GM21447 (cell line): ENCODE measurements around the gene MED12L.

Experiments used
- ATAC-seq: cut with Tn5 transposase; IDR thresholded peaks from one replicate; pipeline ENCODE4 v1.9.1; 2021; ENCODE audit not compliant: unreplicated experiment

The MED12L gene

DNA sequence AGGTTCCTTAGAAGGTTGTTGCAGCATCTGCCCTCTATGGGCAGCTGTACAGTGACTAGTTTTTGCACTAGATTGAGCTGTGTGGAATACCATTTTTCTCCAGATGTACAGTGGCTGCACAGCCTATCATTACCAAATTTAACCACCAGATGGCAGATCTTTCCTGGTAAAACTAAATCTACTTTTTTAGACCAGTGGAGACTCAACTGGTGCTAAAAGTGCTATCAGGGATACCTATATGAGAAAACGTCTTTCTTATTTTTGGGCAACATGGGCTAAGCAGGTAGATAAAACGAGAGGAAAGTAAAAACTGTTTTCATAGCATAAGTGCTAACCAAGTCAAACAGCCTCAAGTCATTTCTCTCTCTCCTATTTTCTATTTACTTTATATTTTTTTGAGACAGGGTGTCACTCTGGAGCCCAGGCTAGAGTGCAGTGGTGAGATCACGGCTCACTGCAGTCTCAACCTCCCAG lies 354.2 kb downstream of the MED12L start:
- peak; percentile 85 for ATAC-seq

DNA sequence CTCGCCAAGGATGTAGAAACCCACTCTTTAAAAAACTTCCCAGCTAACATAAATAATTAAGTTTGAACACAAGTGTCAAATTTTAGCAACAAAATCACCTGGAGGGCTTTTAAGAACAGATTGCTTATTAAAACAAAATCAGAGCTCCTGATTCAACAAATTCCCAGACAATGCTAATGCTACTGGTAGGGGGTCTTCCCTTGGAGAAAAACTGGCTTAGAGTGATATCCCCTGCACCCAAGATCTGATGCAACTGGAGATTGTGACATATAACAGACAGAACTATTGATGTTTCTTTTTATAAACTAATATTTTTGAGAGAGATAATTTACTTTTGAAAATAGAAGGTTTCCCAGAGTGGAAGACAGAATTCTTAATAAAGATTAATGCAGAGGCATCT lies 355.5 kb downstream of the MED12L start:
- ATAC-seq = no peak

DNA sequence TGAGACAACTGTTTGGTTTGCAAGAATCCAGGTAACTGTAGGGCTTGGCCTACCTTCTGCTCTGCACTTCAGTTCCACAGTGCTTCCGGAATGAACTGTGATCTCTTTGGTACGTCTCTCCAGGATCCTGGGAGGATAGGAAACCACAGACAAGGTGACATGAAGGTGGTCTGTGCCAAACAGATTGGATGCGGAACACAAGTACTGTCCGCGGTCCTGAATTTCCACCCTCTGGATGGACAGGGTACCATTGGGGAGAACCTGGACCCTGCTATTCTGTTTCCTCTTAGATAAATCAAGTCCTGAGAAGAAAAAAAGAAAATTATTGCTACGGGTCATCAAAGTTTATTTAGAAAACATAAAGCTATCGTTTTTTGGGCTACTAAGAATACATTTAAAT lies 358.1 kb downstream of the MED12L start:
- ATAC-seq = no peak

DNA sequence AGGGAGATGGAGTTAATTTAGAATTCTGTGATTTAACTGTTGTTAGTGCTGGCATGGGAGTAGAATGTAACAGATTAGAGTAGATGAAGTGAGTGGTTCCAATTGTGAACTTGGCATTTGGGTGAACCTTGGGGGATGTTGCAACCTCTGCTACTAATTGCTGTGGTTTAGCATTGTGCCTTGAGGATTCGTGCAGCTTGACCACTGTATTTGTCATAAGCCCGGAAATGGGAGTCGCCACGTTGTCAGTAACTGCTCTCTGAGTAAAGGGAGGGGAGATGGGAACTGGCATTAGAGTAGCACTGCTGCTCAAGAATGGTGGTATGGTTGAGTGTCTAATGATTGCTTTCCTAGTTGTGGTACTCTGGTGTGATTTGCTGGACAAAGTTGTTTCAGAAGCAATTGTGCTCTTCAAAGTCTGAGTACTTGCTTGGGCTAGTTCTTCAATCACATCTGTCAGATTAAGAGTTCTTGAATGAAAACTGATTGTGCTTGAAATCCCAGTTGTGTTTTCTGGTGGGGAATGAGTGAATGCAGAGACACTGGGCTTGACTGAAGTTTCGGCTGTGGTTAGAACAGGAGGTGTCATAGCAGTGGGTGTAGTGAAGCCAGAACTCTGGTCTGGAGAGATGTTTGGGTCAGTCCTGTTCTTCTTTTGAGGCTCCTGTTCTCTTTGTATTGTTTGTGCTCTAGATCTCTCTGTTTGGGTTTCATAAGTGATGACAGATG lies 360.0 kb downstream of the MED12L start:
- no peak for ATAC-seq

DNA sequence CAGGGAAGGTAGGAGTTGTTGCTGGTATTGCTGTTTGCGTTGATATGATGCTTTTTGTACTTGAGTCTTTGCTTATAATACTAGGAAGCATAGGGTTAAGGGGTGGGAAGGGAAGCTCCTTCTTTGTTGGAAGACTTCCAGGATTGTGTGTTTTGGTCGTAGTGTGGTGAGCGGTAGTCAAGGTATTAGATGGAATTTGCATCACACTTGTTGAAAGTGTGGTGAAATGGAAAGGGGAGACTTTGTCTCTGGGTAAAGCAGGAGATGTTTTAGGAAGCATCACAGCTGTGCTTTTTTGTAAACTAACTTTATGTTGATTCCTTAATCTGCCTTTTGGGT lies 360.5 kb downstream of the MED12L start:
- ATAC-seq = no peak

- ATAC-seq = no peak
Measured at GRCh38 chr3:151452368-151452767, 366.9 kb downstream of the MED12L start.

- ATAC-seq = no peak
Measured at GRCh38 chr3:151452841-151453240, 367.4 kb downstream of the MED12L start.

DNA sequence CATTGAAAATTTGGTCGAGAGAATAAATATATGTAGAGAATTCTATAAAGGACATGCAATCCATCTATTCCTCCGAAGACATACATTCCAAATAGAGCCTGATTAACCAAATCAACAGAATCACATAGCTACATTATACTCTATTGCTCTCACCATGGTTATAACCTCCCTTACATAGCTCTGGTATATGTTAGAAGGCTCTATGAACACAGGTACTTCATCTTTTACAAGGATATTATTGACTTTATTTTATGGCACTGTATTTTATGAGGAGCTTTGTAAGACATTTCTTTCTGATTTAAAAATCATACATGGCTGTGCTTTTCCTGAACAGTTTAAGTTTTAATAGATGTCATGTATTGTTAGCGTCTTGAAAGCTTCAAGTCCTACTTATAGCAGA lies 370.6 kb downstream of the MED12L start:
- ATAC-seq = no peak

GRCh38 chr3:151459358-151459757 lies 373.9 kb downstream of the MED12L start:
- ATAC-seq = no peak

DNA sequence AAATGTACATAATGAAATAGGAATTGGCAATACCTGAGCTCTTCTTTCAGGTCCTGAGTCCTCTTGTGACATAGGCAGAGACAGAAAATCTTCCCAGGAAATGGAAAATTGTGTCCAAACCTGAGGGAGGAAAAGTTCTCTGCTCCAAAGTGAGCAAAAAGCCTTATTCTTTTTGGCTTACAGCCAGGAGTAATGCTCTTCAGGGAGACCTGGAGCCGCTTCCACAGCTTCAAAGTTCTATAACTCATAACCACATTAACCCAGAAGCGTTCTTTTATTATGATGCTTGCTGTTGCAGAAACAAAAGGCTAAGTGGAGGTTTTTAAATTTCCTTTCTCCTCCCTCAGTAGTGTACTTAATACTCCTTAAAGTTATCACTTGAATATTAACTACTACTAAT lies 374.8 kb downstream of the MED12L start:
- no peak for ATAC-seq

DNA sequence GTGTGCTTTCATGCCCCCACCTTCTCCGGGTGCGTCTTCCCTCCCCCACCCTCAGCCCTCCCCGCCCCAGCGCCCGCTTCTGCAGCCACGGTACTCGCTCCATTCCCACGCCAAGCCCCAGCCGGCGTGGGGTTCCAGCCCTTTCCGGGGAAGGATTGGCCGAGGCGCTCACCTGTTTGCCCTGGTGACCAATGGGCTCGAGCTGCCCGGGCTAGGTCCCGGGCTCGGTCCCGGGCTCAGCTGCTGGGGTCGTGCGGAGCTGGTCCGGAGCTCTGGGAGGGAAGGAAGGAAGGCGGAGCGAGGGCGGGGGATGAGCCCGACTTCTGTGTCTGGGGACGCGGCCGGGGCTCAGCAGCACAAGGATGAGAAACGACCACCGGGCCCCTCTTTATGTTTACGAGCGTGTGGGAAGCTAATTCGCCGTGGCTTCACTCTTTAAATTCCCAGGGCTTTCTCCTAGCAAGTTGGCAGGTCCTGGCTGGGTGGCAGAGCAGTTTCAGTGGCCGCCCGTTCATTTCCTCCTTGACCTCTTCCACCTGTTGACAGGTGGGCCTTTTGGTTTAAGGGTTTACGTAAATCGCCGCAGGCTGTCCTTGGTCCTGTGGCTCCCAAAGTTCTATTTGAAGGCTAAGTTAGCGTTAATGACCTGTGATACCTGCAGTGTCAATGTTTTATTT lies 375.4 kb downstream of the MED12L start, which contains the start of gene IGSF10:
Gene IGSF10 (minus strand): TSS at position 288 of the 677 bp plus-strand sequence. CDS start 2,352 bp downstream, outside the sequence.
- no peak for ATAC-seq

DNA sequence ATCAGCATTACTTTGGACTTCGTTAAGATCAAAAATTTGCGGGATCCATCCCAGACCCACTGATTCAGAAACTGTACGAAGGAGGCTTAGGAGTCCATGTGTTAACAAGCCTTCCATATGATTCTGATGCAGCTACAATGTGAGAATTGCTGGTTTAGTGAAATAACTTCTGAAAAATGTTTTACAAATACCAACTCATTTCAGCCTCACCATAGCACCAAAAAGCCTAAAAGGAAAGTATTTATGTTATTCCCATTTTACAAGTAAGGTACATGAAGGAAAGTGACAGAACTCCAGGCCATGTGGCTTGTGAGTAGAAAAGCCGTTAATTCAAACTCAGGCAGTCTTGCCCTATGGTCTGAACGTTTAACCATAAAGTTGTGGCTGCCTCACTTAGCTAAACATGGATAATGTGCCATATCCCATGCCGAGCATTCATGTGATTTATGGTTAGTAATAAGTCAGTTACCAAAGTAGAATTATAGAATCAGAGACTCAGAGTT lies 376.9 kb downstream of the MED12L start:
- no peak for ATAC-seq

- no peak for ATAC-seq
Measured at GRCh38 chr3:151462991-151463390, 377.5 kb downstream of the MED12L start.

- no peak for ATAC-seq
Measured at GRCh38 chr3:151467069-151467468, 381.6 kb downstream of the MED12L start.

DNA sequence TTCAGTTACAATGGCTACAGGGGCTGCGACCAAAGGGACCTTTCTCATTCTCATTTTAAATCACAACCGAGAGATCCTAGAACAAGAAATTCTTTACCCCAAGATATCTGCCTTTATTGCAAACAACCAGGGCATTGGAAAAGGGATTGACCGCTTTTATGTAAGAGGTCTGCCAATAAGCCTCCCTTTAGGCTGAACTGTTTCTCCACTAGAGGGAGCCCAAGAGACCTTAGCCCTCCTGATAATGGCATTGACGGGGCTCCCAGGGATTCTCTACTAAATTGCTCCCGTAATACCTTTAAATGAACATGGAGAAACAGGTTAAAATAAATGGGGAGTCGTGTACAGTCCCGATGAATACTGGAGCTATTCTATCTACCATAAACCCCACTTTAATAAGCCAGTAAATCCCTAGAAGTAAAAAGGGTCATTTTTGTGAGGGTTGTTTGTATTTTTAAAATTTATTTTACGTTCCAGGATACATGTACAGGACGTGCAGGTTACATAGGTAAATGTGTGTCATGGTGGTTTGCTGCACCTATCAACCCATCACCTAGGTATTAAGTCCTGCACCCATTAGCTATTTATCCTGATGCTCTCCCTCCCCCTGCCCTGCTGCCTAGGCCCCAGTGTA lies 382.9 kb downstream of the MED12L start:
- peak; percentile 61 for ATAC-seq

DNA sequence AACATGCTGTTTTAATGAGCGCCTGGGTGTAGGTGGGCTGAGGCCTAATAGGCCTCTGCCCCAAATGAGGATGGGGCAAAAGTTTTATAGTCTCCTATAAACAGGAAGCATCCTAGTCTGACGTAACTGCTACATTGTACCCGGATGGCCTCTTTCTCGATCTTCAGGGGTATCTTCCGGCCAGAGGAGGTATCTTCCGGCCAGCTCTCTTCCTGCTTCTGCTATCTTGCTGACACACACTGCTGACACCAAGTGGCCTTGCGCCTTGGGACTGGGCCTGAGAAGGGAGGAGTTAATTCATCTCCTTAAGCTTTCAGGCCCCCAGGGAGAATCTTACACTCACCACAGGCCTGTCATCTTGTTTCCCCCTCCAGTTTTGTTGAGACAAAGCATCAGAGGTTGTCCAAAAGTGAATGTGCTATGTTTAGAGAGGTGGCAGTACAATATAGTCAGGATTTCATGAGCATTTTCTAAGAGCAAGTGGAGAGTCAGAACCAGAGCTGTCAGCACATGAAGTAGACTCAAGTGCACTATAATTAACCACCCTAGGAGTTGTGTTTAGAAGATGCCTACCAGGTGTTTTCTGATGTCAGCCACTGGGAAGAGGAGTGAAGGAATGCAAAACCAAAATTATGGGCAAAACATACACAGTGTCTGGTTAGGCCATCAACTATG lies 391.0 kb downstream of the MED12L start:
- no peak for ATAC-seq

DNA sequence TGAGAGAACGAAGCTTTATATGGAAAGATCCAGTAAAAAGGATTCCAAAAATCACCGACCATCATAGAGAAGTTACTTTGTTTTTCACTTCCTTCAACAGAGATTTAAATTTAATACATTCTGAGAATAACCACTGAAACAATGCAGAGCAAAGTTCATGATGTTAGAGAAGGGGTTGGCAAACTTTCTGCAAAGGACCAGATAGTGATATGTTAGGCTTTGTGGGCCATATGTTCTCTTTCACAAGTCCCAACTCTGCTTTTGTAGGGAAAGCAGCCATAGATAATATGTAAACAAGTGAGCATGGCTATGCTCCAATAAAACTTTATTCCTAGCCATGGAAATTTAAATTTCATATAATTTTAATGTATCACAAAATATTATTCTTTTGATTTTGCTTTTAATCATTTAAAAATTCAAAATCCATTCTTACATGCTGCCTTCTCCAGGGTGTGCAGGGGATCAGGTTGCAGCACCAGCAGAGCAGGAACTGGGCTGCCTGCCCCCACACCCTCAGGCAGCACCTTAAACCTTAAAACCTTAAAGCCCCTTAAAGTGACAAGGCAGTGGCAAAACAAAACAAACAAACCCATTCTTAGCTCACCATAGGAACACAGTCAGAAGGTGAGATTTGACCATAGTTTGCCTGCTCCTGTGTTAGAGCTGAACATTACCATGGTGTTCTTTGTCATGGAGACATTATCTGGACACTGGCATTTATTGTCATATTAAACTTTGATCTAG lies 392.3 kb downstream of the MED12L start:
- ATAC-seq = no peak

GRCh38 chr3:151478335-151478697 lies 392.9 kb downstream of the MED12L start:
- ATAC-seq = no peak

DNA sequence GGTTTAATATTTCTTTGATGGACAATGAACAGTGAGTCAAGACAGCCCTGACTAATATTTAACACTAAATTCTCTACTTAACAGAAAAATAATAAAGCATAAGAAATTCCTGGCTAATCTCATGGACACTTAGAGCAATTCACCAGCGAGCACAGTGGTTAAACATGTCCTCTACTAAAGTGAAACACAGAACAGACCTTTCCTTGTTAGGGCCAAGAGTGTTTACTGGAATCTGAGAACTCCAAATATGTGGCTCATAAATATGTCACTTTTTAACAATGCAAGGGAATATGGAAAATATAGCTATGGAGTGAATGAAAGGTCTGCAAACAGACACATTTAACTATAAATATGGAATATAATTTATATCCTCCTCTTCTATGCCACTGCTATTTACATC lies 394.0 kb downstream of the MED12L start:
- ATAC-seq = no peak

DNA sequence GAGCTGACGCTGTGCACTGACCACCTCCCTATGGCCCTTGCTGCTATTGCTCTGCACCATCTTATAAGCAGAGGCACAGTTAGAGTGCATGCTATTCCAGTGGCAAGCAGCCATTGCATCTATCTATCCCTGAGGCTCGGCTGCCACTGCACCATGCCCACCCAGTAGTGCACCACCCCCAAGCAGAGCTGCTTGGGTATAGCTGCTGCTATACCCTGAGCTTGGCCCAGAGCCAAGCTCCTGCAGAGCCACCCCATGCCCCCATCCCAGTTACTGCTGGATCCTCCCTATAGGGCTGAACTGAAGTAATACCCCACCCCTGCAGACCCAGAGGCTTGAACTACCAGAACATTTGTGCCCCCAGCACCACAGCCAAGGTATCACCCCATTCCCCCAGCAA lies 395.0 kb downstream of the MED12L start:
- ATAC-seq = no peak

- no peak for ATAC-seq
Measured at GRCh38 chr3:151483488-151483887, 398.0 kb downstream of the MED12L start.
